ENCODE results near the gene NKX6-2.
"Not testable (repeated sequence)": the region's sequence is repeated elsewhere in the genome, so short reads cannot be mapped to it uniquely, and the experiment has no call there.

Gene NKX6-2

GRCh38 chr10:132812520-132812919 is 26.6 kb upstream of the NKX6-2 start:
- DNase-seq: no peak

DNA sequence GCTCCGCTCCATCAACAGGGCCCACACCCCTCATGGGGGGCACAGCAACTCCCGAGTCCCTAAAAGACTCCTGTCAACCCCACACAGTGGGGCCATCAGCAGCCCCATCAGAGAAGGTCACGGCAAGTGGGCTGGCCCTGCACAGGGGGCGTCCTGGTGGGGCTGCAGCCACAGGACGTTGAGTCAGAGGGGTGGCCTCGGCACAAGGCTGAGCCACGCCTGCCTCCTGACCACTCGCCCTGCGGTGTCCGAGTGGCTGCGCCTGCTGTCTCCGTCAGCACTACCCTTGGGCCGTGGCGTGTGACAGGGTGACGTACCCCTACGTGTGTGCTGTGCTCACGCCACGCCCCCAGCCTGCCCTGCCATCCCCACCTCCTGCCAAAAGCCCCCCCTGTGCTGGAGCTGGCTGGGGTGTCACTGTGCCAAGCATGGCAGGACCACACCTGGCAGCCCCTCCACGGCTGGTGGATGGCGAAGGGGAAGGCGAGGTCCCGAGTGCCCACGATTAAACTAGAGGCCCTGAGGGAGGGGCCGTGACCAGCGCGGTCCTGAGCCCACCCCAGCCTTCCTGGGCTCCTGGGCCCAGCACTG is 26.0 kb upstream of the NKX6-2 start:
- DNase-seq: no peak

DNA sequence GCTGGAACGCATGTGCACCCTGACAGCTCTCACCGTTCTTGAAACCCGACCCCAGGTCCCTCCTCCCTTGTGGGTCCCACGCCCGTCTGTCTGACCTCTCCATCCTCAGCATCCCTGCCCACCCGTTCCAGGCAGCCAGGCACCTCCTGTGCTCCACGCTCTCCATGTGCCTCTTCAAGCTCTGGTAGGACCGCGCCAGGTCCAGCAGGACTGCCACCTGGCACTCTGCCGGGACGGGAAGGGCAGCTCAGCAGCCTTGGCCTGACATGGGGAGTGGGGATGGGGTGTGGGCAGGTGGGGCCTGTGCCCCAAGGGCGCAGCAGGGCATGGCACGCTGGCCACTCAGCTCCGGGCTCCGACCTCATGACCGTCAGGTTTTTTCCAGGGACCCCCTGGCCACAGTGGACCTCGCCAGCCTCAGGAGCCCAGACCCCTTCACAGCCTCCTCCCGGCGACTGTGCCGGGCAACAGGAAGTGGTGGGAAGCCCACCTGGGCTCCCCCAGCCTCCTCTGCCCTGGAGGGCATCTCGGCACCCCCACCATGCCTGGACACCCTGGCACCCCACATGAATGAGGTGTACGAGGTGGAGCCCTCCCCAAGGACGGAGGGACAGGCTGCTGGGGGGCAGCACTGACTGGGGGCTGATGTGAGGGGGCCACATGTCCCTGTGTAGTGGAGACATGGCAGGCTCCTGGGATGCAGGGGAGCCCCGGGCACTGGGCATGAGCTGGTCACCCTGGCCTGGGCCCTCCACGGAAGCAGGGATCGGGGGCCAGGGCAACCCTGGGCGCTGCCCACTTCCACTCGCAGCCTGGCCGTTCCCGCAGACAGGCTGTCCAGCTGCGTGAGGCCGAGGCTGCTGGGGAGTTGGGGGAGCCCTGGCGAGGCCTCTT is 25.1 kb upstream of the NKX6-2 start:
- no peak for DNase-seq

DNA sequence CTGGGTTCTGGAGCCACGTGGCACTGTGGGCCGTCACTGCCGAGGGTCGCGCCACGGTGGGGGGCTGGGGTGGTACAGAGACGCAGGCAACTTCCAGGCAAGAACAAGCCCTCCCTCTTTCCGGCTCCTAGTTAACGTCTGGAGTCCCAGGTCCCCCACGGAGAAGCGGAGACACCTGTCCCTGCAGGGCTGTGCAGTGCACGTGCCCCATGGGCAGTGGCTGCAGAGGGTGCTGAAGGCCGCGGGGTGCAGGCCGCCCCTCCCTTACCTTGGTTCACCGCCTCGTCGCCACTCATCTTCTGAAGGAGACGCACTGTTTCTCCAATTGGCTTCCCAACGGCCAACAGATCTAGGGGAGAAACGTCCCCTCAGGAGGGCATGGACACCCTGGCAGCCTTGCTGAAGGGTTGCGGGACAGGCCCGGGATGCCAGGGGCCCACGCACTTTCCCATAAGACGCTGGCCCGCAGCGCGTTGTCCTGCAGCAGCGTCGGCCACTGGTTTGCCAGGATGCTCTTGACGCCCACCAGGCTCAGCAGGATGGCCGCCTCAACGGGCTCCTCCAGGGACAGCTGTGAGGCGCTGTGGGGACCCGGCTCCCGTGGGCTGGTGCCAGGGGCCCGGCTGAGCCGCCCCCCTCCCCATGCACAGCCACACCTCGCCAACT is 24.3 kb upstream of the NKX6-2 start:
- no peak for DNase-seq

DNA sequence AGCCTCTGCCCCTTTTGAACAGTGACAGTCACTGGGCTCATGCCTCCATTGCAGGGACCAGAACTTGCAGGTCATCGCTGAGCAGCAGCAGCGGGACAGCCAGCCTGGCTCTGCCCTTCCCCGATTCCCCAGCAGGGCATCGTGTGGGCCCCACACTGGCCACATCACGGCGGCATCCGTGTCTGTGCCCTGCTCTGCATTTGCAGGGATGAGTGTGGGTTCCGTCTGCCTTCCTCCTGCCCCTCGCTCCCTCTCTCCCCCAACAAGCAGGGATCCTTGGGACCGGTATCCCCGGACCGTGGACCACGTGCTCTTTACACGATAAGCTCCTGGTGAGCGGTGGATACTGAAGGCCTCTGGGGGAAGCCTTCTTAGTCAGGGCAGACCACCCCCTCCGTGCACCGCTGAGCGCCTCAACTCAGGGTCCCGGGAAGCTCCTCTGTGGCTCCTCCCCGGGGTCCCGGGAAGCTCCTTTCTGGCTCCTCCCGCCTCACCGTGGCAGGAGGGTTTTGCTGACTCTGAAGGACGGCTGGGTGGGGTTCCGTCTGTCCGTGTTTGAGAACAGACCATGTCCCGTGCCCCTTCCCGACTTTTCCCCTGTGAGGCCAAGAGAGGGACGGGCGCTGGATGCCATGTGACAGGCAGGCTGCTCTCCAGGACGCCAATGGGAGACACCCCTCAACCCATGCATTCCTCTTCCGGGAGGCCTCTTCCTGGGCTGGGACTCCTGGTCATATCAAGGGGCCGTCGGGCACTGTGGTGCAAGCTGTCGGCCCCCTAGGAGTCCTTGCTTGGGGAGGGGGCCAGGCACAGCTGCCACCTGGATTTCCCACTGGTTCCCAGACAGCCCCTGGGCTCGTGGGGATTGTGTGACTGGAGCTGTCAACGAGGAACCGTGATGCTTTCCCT is 23.5 kb upstream of the NKX6-2 start:
- DNase-seq: no peak

GRCh38 chr10:132808383-132809231 is 22.7 kb upstream of the NKX6-2 start:
- DNase-seq: no peak

DNA sequence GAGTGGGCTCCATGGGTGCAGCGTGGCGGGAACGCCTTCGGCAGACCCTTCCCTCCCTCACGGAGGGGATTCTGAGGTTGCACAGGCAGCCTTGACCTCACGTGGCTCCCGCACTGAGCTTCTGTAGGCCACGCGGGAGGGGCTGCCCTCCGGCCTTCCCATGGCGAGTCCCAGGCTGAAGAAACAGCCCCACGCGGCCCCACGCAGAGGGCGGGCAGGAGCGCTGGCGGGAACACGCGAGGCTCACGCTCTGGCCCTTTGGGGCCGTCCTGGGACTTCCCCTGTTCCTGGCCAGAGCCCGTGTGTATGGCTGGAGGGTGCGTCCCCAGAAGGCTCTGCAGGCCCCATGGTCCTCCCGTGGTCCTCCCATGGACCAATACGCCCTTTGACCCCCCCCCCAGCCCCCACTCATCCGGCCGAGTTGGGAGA is 21.7 kb upstream of the NKX6-2 start:
- DNase-seq: no peak

GRCh38 chr10:132806561-132807003 is 20.6 kb upstream of the NKX6-2 start:
- DNase-seq: no peak

DNA sequence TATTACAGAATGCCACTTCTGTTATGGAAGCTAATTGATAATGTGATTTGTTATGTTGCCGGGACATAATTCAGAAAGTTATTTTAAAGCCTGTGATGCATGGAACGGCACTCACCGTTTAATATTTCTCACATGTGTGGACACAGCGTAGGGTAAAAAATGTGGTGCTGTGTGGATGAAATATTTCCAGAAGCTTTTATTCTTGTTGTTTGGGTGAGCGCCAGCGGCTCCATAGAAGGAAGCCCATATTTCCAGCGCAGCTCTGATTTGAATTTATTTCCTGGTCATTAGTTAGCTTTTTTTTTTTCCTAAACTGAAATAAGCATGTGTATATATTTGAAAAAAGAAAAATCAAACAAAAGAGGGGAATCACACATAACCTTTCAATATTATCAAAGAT is 20.2 kb upstream of the NKX6-2 start:
- DNase-seq: no peak

- DNase-seq: no peak
These were observed 19.7 kb upstream of the NKX6-2 start for GRCh38 chr10:132805599-132805998.

- no peak for DNase-seq
These were observed 19.0 kb upstream of the NKX6-2 start for GRCh38 chr10:132804785-132805426.

DNA sequence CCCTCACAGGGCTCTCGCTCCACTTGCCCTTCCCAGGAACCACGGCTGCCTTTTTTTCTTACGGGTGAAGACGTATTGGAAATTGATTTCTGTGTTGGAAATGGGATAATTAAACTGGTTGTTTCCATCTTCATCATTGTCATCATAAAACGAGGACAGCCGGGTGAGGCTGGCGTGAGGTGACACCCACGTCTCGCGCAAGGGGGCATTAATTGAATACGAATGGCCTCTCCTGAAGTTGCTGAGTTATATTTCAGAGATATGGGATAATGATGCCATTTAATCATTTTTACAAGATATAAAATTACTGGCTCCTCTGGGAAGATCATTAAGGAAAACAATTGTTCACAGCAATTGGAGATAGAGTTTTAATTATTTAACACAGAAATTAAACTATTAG is 18.3 kb upstream of the NKX6-2 start:
- DNase-seq: no peak

GRCh38 chr10:132803416-132804210 is 17.7 kb upstream of the NKX6-2 start:
- no peak for DNase-seq

DNA sequence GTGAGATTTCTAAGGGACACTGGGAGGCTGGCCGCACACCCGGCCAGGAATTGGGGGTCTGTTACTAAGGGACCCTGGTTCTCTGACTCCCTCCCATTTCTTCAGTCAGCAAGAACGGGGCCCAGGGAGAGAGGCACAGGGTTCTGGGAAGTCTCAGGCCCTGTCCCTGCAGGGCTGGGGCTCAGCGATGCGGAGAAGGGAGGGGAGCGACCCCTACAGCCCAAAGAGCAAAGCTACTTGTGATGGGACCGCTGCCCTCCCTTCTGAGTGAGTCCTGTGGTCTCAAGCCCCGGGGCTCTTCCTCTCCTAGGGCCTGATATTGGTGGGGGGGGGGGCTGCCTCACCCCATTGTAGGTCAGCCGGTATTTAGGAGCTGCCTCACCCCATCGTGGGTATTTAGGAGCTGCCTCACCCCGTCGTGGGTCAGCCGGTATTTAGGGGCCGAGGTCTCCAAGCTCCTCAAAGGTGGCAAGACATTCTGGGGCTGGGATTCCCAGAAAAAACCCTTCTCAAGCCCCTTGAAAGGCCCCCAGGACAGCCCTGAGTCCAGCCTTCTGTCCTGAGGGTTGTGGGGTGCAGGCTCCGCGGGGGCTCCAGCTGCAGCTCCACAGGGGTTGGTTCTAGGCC is 16.9 kb upstream of the NKX6-2 start:
- DNase-seq: no peak

GRCh38 chr10:132802048-132802447 is 16.1 kb upstream of the NKX6-2 start:
- no peak for DNase-seq

DNA sequence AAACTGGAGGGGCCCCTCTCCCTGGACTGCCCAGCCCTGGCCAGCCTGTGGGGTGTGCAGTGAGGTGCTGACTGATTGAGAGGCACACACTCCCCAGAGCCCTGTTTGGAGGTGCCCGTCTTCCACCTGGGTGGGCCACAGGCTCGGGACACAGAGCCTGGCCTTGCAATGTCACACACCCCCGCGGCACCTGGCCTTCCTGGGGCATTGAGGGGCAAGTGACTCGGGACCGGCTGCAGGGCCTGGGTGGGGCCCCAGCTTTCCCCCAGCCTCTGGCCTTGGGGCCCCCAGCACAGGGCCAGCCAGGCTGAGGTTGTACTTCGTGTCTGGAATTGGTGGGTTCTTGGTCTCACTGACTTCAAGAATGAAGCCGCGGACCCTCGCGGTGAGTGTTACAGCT is 13.9 kb upstream of the NKX6-2 start:
- DNase-seq: no peak

DNA sequence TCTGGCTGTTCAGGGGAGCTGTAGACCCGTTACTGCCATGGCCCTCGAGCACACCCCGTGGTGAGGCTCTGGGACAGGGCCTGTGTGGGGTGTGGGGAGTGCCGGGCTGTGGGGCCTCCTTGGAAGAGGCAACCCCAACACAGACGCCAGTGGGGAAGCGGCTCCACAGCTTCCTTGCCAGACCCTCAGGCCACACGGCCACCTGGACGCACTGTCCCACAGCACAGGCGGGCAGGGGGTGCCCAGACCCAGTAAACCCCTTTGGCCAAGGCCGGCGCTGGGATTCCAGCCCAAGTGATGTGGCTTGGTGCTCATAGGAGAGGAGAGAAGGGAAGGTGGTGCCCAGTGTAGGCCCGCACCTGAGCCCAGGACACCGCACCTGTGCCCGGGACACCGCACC is 12.9 kb upstream of the NKX6-2 start:
- DNase-seq: no peak

- DNase-seq: no peak
These were observed 12.5 kb upstream of the NKX6-2 start for GRCh38 chr10:132798403-132798802.

GRCh38 chr10:132797986-132798385 is 12.0 kb upstream of the NKX6-2 start:
- not testable (repeated sequence) for DNase-seq

- DNase-seq: no peak
These were observed 10.9 kb upstream of the NKX6-2 start for GRCh38 chr10:132796846-132797245.

Data from islet precursor cell (in vitro differentiated cells).